Subcutaneous abdominal adipose tissue (tissue), 5 donors: ENCODE data around the gene ANKZF1.

Experiments
- H3K27ac ChIP-seq: one replicate; pipeline ENCODE4 v1.7.0; 2013; ENCODE audit warnings: low read depth, mild to moderate bottlenecking, inconsistent platforms, low read length, moderate library complexity
- H3K27me3 ChIP-seq, 5 donors: one replicate each; pipeline ENCODE4 v1.7.0; 2013; ENCODE audit warnings: low read length in 5 of 5, inconsistent platforms in 1 of 5; ENCODE audit not compliant: control insufficient read depth in 5 of 5, insufficient read depth in 4 of 5
- H3K36me3 ChIP-seq, 5 donors: one replicate each; pipeline ENCODE4 v1.7.0; 2013; ENCODE audit warnings: low read length in 5 of 5; ENCODE audit not compliant: control insufficient read depth in 5 of 5, insufficient read depth in 5 of 5
- H3K4me1 ChIP-seq, 5 donors: one replicate each; pipeline ENCODE4 v1.7.0; 2013; ENCODE audit warnings: low read length in 5 of 5, mild to moderate bottlenecking in 3 of 5, moderate library complexity in 1 of 5; ENCODE audit not compliant: control insufficient read depth in 5 of 5, insufficient read depth in 5 of 5
- H3K4me3 ChIP-seq, 5 donors: one replicate each; pipeline ENCODE4 v1.7.0; 2013; ENCODE audit warnings: low read length in 5 of 5, low read depth in 1 of 5
- H3K9ac ChIP-seq, 5 donors: one replicate each; pipeline ENCODE4 v1.7.0; 2013; ENCODE audit warnings: low read length in 5 of 5, mild to moderate bottlenecking in 4 of 5, moderate library complexity in 3 of 5
- H3K9me3 ChIP-seq, 5 donors: one replicate each; pipeline ENCODE4 v1.7.0; 2013; ENCODE audit warnings: low read length in 5 of 5; ENCODE audit not compliant: control insufficient read depth in 5 of 5
- donor health status: healthy.
- donor health status: healthy.
- donor health status: healthy.
- donor health status: healthy.
- donor health status: healthy.

Gene ANKZF1

GRCh38 chr2:219247678-219248642 is 18.4 kb downstream of the ANKZF1 start:
- H3K4me1 ChIP-seq = peaks cover 9 to 65% (median 52%) of the 10 kb centered on the region in 5 donors
- no peak overlapping the region for H3K4me3 ChIP-seq

DNA sequence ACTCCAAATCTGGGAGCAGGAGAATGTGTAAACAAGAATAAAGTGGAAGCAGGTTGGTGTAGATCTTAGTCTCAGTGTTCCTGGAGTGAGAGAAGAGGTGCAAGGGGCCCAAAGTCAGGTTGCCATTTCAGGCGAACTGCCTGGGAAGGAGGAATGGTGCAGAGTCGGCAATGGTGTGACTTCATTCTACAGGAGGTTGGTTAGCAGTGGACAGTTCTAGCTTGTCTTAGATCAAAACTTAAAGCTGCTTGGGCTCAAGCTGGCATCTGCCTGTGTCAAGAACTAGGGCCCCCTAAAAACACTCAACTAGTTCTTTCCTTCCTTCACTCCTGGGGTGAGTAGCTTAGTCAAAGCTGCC is 19.2 kb downstream of the ANKZF1 start:
- H3K27me3 ChIP-seq = peaks cover 0 to 13% (median 11%) of the 10 kb centered on the region in 5 donors
- peak overlapping the region in 2 of 5 donors; percentile 9 to 28 for H3K9ac ChIP-seq
- no peak overlapping the region for H3K4me3 ChIP-seq
- peak overlapping the region; percentile 58 for H3K27ac ChIP-seq
- peaks cover 9 to 74% (median 58%) of the 10 kb centered on the region in 5 donors for H3K4me1 ChIP-seq
- H3K36me3 ChIP-seq = peaks cover 0 to 38% (median 15%) of the 10 kb centered on the region in 5 donors
- H3K9me3 ChIP-seq = no peaks in the 10 kb centered on the region

More at GRCh38 chr2:219247678-219248642, 18.4 kb downstream of the ANKZF1 start:
- Histone ChIP-seq H3K27ac (no peak overlapping the region), H3K9me3 (no peaks in the 10 kb centered on the region), H3K27me3 (peaks cover 0 to 6% (median 4%) of the 10 kb centered on the region in 5 donors), H3K36me3 (peaks cover 0 to 38% (median 15%) of the 10 kb centered on the region in 5 donors), H3K9ac (no peak overlapping the region)

- Histone ChIP-seq H3K27me3 (peaks cover 0 to 18% (median 17%) of the 10 kb centered on the region in 5 donors), H3K36me3 (peaks cover 0 to 38% (median 15%) of the 10 kb centered on the region in 5 donors), H3K9me3 (no peaks in the 10 kb centered on the region), H3K9ac (peak overlapping the region in 3 of 5 donors; percentile 9 to 36 (median 28)), H3K27ac (peak overlapping the region; percentile 58), H3K4me3 (peak overlapping the region in 1 of 5 donors; percentile 4), H3K4me1 (peaks cover 9 to 78% (median 63%) of the 10 kb centered on the region in 5 donors)
Measured at GRCh38 chr2:219249203-219249980, 19.8 kb downstream of the ANKZF1 start.

DNA sequence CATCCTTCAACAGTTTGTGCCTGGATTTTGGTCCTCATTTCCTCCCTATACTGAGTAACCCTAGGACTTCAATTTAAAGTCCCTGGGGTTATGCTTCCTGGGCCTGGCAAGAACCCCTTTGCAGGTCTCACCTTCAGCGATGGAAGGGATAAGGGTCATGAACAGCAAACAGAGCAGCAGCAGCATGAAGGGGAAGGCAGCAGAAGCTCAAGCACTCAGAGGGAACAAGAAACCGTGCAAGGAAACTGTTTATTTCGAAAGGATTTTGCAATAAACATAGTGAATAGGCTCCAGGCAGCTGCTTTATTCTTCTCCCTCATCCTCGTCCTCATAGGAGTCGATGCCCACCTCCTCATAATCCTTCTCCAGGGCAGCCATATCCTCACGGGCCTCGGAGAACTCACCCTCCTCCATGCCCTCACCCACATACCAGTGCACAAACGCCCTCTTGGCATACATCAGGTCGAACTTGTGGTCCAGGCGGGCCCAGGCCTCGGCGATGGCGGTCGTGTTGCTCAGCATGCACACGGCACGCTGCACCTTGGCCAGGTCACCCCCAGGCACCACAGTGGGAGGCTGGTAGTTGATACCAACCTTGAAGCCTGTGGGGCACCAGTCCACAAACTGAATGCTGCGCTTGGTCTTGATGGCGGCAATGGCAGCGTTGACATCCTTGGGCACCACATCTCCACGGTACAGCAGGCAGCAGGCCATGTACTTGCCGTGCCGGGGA is 20.6 kb downstream of the ANKZF1 start:
- H3K4me3 ChIP-seq = no peak overlapping the region
- peaks cover 9 to 76% (median 60%) of the 10 kb centered on the region in 5 donors for H3K4me1 ChIP-seq
- H3K9ac ChIP-seq = no peak overlapping the region
- peak overlapping the region; percentile 58 for H3K27ac ChIP-seq
- peaks cover 0 to 25% (median 23%) of the 10 kb centered on the region in 5 donors for H3K27me3 ChIP-seq
- peaks cover 0 to 38% (median 15%) of the 10 kb centered on the region in 5 donors for H3K36me3 ChIP-seq
- H3K9me3 ChIP-seq = no peaks in the 10 kb centered on the region

GRCh38 chr2:219251656-219252055 is 22.1 kb downstream of the ANKZF1 start:
- peaks cover 7 to 64% (median 51%) of the 10 kb centered on the region in 5 donors for H3K4me1 ChIP-seq
- H3K9me3 ChIP-seq = no peaks in the 10 kb centered on the region
- H3K4me3 ChIP-seq = peak overlapping the region in 1 of 5 donors; percentile 77
- H3K27ac ChIP-seq = no peak overlapping the region
- H3K36me3 ChIP-seq = peaks cover 0 to 36% (median 15%) of the 10 kb centered on the region in 5 donors
- H3K9ac ChIP-seq = no peak overlapping the region
- peaks cover 8 to 36% (median 28%) of the 10 kb centered on the region in 5 donors for H3K27me3 ChIP-seq

DNA sequence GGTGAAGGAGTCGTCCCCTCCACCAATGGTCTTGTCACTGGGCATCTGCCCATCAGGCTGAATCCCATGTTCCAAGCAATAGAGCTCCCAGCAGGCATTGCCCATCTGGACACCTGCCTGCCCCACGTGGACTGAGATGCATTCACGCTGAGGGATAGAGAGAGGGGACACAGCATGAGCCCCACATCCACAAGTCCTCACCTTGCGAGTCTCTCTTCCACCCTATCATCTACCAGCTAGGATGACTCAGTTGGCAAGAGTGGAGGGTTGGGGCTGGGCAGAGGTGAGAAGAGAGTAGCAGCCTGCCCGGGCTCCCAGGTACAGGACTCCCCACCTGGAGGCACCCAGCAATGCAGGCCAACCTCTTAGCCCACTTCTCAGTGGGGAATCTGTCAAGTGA is 22.5 kb downstream of the ANKZF1 start:
- Histone ChIP-seq H3K27me3 (peaks cover 8 to 36% (median 28%) of the 10 kb centered on the region in 5 donors), H3K36me3 (peaks cover 0 to 32% (median 15%) of the 10 kb centered on the region in 5 donors), H3K4me3 (peak overlapping the region in 2 of 5 donors; percentile 77 to 82), H3K9ac (no peak overlapping the region), H3K27ac (no peak overlapping the region), H3K9me3 (no peaks in the 10 kb centered on the region), H3K4me1 (peaks cover 7 to 60% (median 48%) of the 10 kb centered on the region in 5 donors)

GRCh38 chr2:219252570-219252899 is 22.9 kb downstream of the ANKZF1 start:
- H3K4me1 ChIP-seq = peaks cover 7 to 56% (median 44%) of the 10 kb centered on the region in 5 donors
- H3K27me3 ChIP-seq = peaks cover 8 to 36% (median 28%) of the 10 kb centered on the region in 5 donors
- peaks cover 0 to 28% (median 14%) of the 10 kb centered on the region in 5 donors for H3K36me3 ChIP-seq
- peak overlapping the region in 4 of 5 donors; percentile 36 to 82 (median 73) for H3K4me3 ChIP-seq
- H3K9me3 ChIP-seq = no peaks in the 10 kb centered on the region
- H3K27ac ChIP-seq = no peak overlapping the region
- peak overlapping the region in 2 of 5 donors; percentile 66 to 69 for H3K9ac ChIP-seq

DNA sequence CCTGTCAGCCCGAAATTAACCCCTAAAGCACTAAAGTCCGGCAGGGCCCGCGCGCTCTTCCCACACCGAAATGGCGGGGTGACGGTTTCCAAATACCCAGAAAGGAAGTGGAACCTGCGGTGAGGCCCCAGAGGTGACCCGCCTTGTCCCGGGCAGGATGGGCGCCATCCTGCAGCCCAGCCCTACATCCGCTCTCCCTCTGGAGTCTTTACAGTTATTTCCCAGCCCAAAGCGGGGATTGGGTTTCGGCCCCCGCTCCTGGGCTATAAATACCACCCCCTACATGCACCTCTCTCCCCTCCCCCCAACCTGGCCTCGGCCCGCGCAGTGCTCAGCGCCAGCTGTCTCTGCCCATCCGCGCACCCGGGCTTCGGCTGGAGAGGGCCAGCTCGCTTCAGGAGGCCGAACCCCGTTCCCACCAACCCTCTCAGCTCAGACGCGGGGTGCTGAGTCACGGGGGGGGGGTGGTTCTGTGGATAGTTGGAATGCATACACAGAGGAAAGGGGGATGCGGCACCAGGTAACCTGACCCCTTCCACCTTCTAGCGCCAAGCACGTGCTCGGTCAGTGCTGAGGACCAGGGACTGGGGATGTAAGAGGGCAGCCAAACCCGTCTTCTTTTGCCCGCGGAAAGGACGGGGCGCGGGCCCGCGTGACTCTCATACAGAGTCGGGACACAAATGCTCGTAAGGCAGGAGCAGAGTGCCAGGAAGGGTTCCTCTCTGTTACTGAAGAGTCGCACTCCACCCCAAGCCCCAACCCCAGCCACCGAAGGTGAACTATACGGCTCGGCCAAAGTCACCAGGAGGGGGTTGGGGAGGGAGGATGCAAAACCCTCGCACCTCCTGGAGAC is 23.5 kb downstream of the ANKZF1 start, which contains the start of gene TUBA4B:
TSS of gene TUBA4B (plus strand) at position 344 of the 853 bp plus-strand sequence. CDS start at position 509, 165 bp downstream.
- peak within 1 kb of the TSS in 4 of 5 donors; percentile 20 to 69 (median 58) for H3K9ac ChIP-seq
- peak within 1 kb of the TSS; percentile 36 to 82 (median 69) for H3K4me3 ChIP-seq
- H3K9me3 ChIP-seq = no peaks in the 10 kb centered on the region
- peaks cover 8 to 36% (median 29%) of the 10 kb centered on the region in 5 donors for H3K27me3 ChIP-seq
- no peak within 1 kb of the TSS for H3K27ac ChIP-seq
- H3K36me3 ChIP-seq = peaks cover 0 to 22% (median 8%) of the 10 kb centered on the region in 5 donors
- H3K4me1 ChIP-seq = peaks cover 7 to 52% (median 40%) of the 10 kb centered on the region in 5 donors
